Measurements from ENCODE around the gene NDUFAF8.

NDUFAF8 gene

DNA sequence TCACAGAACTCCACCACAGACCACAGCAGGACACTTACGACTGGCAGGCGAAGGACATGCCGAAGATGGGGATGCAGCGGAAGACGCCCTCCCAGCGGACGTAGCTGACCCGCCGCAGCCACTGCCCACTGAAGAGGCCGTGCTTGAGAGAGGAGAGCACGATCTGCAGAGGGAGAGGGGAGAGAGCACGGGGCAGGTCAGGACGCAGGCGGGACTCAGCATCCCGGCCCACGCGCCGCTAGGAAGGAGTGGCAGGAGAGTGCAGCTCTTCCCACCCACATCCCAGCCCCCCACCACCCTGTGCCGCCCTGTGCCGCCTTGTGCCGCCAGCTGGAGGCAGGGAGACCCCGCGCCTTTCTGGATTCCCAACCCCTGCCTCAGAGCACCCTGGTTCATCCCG is 41.5 kb downstream of the NDUFAF8 start:
- no peak for TF ChIP-seq GATA2 (IDR thresholded peaks at IDR 0.05; ENCODE audit: low read depth, low read length)
- no peak for TF ChIP-seq GATA3 (IDR thresholded peaks at IDR 0.05; ENCODE audit: low read depth, low read length)

DNA sequence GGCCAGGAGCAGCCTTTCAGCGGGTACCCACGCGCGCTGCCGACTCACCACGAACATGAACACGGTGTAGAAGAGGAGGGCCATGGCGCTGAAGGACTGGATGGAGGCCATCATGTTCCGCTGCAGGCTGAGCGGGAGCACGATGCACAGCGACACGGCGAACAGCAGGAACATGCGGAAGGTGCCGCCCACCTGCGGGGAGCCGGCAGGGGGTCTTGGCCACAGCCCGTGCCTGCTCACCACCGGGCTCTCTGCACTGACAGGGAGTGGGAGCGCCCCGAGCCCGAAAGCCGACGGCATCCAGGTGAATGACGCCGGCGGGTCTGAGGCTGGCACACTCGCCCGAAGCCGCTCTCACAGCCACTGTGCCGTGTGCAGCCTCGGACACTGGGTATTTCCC is 43.0 kb downstream of the NDUFAF8 start:
- no peak for TF ChIP-seq GATA3 (IDR thresholded peaks at IDR 0.05; ENCODE audit: low read depth, low read length)
- no peak for TF ChIP-seq GATA2 (IDR thresholded peaks at IDR 0.05; ENCODE audit: low read depth, low read length)

DNA sequence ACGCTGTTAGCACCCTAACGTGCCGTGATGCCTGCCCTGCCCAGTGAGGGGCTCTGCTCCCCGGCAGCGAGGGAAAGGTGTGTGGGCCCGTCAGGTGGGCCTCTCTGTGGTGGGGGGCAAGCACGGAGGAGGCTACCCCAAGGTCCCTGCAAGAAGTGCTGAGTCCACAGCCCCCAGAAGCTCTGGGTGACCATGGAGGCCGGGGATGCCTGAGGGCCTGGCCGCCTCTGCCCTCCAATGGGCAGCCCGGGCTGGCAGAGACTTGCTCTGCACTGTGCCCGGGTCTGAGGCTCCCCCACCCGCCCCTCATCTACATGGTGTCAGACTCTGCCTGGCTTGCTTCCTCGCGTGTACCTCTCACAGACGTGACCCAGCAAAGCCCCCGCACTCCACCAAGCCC is 43.8 kb downstream of the NDUFAF8 start:
- TF ChIP-seq GATA2 (IDR thresholded peaks at IDR 0.05; ENCODE audit: low read depth, low read length): no peak
- TF ChIP-seq GATA3 (IDR thresholded peaks at IDR 0.05; ENCODE audit: low read depth, low read length): no peak

DNA sequence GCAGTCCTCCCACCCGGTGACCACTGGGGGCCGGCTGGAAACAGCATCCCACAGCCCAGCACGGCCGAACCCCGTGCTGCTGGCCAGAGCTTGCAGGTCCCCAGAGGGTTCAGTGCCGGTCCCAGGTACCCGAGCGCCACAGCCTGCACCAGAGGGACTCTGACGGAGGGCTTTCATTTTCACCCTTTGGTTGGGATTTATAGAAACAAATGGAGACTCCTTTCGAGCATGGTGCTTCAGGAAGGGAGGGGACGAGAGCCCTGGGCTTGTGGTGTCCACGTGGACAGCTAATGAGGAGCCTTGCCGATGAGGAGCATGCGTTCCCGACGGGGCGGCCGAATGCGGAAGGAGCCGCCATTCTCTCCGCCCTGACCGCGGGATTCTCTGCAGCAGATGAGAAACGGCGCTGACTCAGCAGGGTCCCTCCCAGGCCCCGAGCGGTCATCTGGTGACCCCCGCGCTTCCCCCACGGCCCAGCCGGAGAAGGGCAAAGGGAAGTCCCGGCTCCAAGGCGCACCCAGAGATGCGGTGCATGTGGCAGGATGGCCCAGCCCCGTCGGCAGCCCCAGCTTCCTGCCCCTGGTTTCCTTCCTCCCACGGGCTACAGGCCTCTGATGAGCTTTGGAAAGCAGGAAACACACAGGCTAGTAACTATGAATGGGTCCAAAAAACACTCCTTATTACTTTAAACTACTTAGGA is 46.2 kb downstream of the NDUFAF8 start:
- TF ChIP-seq GATA3 (IDR thresholded peaks at IDR 0.05; ENCODE audit: low read depth, low read length): no peak
- TF ChIP-seq GATA2 (IDR thresholded peaks at IDR 0.05; ENCODE audit: low read depth, low read length): no peak

DNA sequence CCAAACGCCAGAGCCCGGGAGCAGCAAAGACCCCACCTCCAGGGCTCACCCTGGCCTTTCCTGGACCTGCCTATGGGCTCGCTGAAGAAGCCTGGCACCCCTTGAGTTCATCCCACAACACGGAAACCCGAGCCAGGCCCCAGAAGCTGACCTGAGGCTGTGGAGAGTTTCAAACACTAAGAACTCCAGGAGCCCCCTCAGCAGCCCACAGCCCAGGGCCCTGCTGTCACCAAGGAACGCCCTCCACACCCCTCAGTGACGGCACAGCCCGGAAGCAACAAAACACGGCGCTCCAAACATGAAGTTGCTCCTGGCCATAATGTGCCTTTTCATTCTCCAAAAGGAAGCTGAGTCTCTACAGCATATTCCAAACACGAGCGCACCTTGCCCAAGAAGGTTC is 46.8 kb downstream of the NDUFAF8 start:
- TF ChIP-seq GATA3 (IDR thresholded peaks at IDR 0.05; ENCODE audit: low read depth, low read length) (no peak), GATA2 (IDR thresholded peaks at IDR 0.05; ENCODE audit: low read depth, low read length) (no peak)

DNA sequence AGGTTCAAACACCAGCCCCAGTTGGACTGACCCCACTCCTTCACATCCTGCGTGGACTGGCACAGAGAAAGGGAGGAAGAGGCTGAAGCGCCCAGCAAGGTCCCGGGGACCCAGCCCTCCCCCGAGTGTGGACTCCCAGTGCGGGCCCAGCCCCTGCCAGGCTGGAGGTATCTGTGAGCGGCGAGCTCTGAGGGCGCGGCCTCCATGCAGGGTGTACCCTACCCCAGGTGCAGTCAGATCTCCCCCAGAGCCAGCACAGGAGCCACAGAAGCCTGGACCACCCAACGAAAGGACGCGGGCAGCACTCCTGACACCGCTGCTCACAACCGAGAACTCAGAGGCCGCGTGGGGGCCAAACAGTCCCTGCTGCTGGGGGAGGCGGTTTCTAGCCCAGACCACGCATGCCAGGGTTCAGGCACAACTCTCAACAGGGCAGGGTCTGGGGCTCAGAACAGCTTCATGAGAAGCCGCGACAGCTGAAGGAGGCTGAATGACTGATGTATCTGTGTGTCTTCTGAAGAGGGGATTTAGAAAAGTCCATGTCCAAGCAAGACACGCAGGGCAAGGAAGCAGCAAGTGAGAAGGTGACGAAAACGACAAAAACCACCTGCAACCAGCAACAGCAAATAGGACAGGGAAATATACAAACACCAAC is 47.5 kb downstream of the NDUFAF8 start:
- TF ChIP-seq GATA2 (IDR thresholded peaks at IDR 0.05; ENCODE audit: low read depth, low read length) (no peak), GATA3 (IDR thresholded peaks at IDR 0.05; ENCODE audit: low read depth, low read length) (no peak)

DNA sequence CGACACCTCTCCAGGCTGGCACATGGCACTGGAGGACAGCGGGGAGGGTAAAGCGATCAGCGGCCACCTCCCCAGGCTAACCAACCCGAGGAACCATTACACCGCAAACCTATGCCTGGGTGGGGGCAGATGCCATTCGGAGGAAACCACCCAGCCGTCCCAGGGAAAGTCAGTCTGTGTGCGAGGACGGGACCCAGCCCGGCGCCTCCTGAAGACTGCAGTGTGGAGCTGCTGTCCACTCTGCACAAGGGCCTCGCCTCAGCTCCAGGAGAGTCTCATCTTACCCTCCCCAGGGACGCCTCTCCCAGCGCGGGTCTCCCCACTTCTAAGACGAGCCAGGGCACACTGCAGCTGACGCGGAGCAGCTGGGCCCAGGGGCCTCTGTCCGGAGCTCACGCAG is 48.0 kb downstream of the NDUFAF8 start:
- TF ChIP-seq GATA2 (IDR thresholded peaks at IDR 0.05; ENCODE audit: low read depth, low read length) (no peak), GATA3 (IDR thresholded peaks at IDR 0.05; ENCODE audit: low read depth, low read length) (no peak)

DNA sequence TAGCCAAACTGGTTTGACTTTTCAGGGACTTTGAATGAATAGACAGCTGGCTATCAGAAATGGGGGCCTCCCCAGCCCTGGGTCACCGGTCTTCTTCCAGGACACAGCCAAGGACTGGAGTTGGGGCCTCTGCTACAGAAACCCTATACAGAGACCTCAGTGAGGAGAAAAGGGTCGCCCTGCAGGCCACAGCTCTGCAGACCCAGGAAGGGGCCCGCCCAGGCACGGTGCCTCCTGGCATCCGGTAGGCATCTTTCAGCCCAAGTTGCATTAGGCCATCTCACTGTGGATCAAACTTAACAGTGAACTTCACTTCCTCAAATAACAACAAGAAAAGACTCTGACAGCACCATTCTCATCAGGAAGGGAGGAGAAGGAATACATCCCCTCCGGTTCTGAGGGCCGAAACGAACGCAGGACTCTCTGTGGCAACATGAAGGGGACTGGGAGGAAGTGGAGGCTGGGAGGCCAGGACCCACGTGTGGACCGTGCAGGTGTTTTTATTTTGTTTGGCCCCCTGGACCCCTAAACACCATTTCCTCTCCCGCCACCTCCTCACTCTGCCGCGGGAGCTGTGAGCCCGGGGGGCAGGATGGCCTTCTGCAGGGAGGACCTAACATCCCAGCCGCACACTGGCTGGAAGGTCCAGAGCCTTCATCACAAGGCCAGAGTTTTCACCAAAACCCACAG is 48.8 kb downstream of the NDUFAF8 start:
- no peak for TF ChIP-seq GATA2 (IDR thresholded peaks at IDR 0.05; ENCODE audit: low read depth, low read length)
- no peak for TF ChIP-seq GATA3 (IDR thresholded peaks at IDR 0.05; ENCODE audit: low read depth, low read length)

DNA sequence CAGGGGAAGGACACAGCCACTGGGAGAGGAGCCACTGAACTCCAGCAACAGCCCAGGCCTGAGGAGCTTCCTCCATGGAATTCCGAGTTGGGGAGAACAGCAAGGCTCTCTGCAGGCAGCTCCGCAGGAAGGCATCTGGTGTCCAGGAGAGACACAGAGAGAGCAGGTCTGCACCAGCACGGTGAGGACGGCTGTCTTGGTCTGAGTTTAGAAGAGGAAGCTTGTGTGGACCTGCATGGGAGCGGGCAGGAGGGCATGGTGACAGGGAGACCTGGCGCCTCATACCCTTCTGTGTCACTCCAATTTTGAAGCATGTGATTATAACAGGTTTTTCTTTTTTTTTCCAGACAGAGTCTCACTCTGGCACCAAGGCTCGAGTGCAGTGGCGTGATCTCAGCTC is 49.6 kb downstream of the NDUFAF8 start:
- TF ChIP-seq GATA2 (IDR thresholded peaks at IDR 0.05; ENCODE audit: low read depth, low read length) (no peak), GATA3 (IDR thresholded peaks at IDR 0.05; ENCODE audit: low read depth, low read length) (no peak)

DNA sequence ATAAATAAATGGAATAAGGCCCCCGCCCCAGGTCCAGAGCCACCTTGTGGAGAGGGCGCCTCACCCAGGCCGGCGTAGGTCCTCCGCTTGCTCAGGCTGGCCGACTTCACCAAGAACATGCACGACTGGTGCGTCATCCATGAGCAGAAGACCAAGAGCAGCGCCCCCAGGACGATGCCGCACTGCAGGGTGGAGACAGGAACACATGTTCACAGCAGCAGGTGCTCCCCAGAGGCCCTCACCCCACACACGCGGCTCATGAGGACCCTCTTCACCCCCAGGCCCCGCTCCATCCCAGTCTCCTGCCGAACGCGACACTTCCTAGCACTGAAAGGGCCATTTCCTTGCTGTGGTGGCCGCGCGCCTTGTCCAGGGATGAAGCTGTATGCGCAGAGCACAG is 50.5 kb downstream of the NDUFAF8 start:
- TF ChIP-seq GATA3 (IDR thresholded peaks at IDR 0.05; ENCODE audit: low read depth, low read length): no peak
- no peak for TF ChIP-seq GATA2 (IDR thresholded peaks at IDR 0.05; ENCODE audit: low read depth, low read length)

DNA sequence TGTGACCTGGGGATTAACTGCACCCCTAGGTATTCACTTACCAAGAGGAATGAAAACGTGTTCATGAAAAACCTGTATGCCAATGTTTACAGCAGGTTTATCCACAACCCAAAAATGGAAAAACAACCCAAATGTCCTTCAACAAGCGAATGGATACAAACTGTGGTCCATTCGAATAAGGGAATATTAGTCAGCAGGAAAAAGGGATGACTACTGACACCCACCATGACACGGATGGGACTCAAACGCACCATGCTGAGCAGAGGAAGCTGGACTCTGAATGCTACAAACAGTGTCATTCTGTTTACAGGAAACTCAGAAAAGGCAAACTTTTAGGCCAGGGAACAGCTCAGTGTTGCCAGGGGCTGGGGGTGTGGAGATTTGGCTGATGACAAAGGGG is 51.1 kb downstream of the NDUFAF8 start:
- TF ChIP-seq GATA3 (IDR thresholded peaks at IDR 0.05; ENCODE audit: low read depth, low read length): no peak
- no peak for TF ChIP-seq GATA2 (IDR thresholded peaks at IDR 0.05; ENCODE audit: low read depth, low read length)

Data from SH-SY5Y (cell line).